GM23338 (cell line): ENCODE results near the gene SUPT3H. TPM values are rescaled to one million over a fixed set of nuclear protein-coding genes. Genes with fewer than 3 reads are reported as not detected.

Source experiments
- ATAC-seq: fragments of 200-7000 bp; cut with Tn5 transposase; 3 replicates; pipeline ENCODE4 v1.9.1; 2020
- DNase-seq: peaks from one replicate; pipeline ENCODE4 v3.0.0-alpha.2; 2015; ENCODE audit warnings: low spot score
- H2AFZ ChIP-seq: fragments of 200-600 bp; sonication (generic); 2 replicates; pipeline ENCODE4 v1.8.0; 2016; ENCODE audit warnings: antibody characterized with exemption, mild to moderate bottlenecking, moderate library complexity
- H3F3A ChIP-seq: fragments of 200-600 bp; sonication (generic); replicated peaks from 2 replicates; pipeline ENCODE4 v1.8.0; 2017; ENCODE audit warnings: antibody characterized with exemption, mixed run types, low read depth
- H3K27ac ChIP-seq: fragments of 200-600 bp; sonication (generic); 2 replicates; pipeline ENCODE4 v1.6.1; 2016; ENCODE audit warnings: low read depth
- H3K27me3 ChIP-seq: fragments of 200-600 bp; sonication (generic); 2 replicates; pipeline ENCODE4 v1.8.0; 2016; ENCODE audit warnings: mild to moderate bottlenecking, mixed run types, moderate library complexity; ENCODE audit not compliant: insufficient read depth
- H3K36me3 ChIP-seq: fragments of 200-600 bp; sonication (generic); 2 replicates; pipeline ENCODE4 v1.8.0; 2016; ENCODE audit warnings: mild to moderate bottlenecking; ENCODE audit not compliant: insufficient read depth
- H3K4me1 ChIP-seq: fragments of 200-600 bp; sonication (generic); 2 replicates; pipeline ENCODE4 v1.8.0; 2016; ENCODE audit warnings: mild to moderate bottlenecking, moderate library complexity; ENCODE audit not compliant: insufficient read depth
- H3K4me2 ChIP-seq: fragments of 200-600 bp; sonication (generic); 2 replicates; pipeline ENCODE4 v1.7.1; 2017; ENCODE audit warnings: mixed run types
- H3K4me3 ChIP-seq: fragments of 200-600 bp; sonication (generic); 2 replicates; pipeline ENCODE4 v1.6.1; 2016; ENCODE audit warnings: mixed run types
- H3K79me2 ChIP-seq: fragments of 200-600 bp; sonication (generic); replicated peaks from 2 replicates; pipeline ENCODE4 v1.8.0; 2017; ENCODE audit warnings: mild to moderate bottlenecking; ENCODE audit not compliant: insufficient read depth
- H3K9me2 ChIP-seq: fragments of 200-600 bp; sonication (generic); 2 replicates; pipeline ENCODE4 v1.8.0; 2017; ENCODE audit not compliant: insufficient read depth
- H4K20me1 ChIP-seq: fragments of 200-600 bp; sonication (generic); replicated peaks from 2 replicates; pipeline ENCODE4 v1.8.0; 2017; ENCODE audit warnings: mild to moderate bottlenecking; ENCODE audit not compliant: insufficient read depth
- H3K27ac Mint-ChIP-seq: 2 replicates; pipeline ENCODE4 v1.8.0; 2020; ENCODE audit warnings: inconsistent platforms, mild to moderate bottlenecking, moderate library complexity, mixed read lengths
- H3K27me3 Mint-ChIP-seq: 3 replicates; pipeline ENCODE4 v1.8.0; 2022; ENCODE audit warnings: low read depth, mild to moderate bottlenecking, moderate library complexity, mixed read lengths, inconsistent platforms; ENCODE audit not compliant: insufficient read depth, poor library complexity
- H3K36me3 Mint-ChIP-seq: 3 replicates; pipeline ENCODE4 v1.8.0; 2021; ENCODE audit warnings: low read depth, mild to moderate bottlenecking, inconsistent platforms, moderate library complexity, mixed read lengths
- H3K4me1 Mint-ChIP-seq: 3 replicates; pipeline ENCODE4 v1.8.0; 2020; ENCODE audit warnings: mild to moderate bottlenecking, inconsistent platforms, mixed read lengths
- H3K4me3 Mint-ChIP-seq: 3 replicates; pipeline ENCODE4 v1.8.0; 2021; ENCODE audit warnings: moderate library complexity, mild to moderate bottlenecking, inconsistent platforms, mixed read lengths
- H3K9me3 Mint-ChIP-seq: 3 replicates; pipeline ENCODE4 v1.8.0; 2020; ENCODE audit warnings: moderate library complexity, mild to moderate bottlenecking, inconsistent platforms, mixed read lengths
- CREB1 ChIP-seq: fragments of 250-450 bp; sonication (Bioruptor Pico); IDR thresholded peaks from 2 replicates; pipeline ENCODE4 v1.5.0; 2020; ENCODE audit warnings: low read depth, mild to moderate bottlenecking, moderate library complexity
- CTCF ChIP-seq, 2 experiments: fragments of 200-600 bp in 1 of 2; sonication (generic) in 1 of 2; conservative IDR thresholded peaks; 2 replicates each; pipeline versions ENCODE4 v1.5.1 to v1.6.1; 2016 to 2017; ENCODE audit warnings: antibody characterized with exemption in 2 of 2, low read depth in 2 of 2, mild to moderate bottlenecking in 2 of 2, moderate library complexity in 1 of 2
- EZH2 ChIP-seq: fragments of 200-600 bp; sonication (generic); IDR thresholded peaks from one replicate; pipeline ENCODE4 v1.8.0; 2017; ENCODE audit warnings: antibody characterized with exemption, mild to moderate bottlenecking, low read depth; ENCODE audit not compliant: unreplicated experiment
- JUNB ChIP-seq: IDR thresholded peaks from one replicate; pipeline ENCODE4 v1.6.1; 2016; ENCODE audit warnings: antibody characterized with exemption; ENCODE audit not compliant: unreplicated experiment
- NANOG ChIP-seq: IDR thresholded peaks from 2 replicates; pipeline ENCODE4 v1.6.1; 2016; ENCODE audit warnings: antibody characterized with exemption, borderline replicate concordance
- POLR2AphosphoS5 ChIP-seq: IDR thresholded peaks from 2 replicates; pipeline ENCODE4 v1.6.1; 2016; ENCODE audit warnings: antibody characterized with exemption, low read depth
- STAT1 ChIP-seq: IDR thresholded peaks from one replicate; pipeline ENCODE4 v1.6.1; 2016; ENCODE audit warnings: antibody characterized with exemption; ENCODE audit not compliant: unreplicated experiment
- ZNF114 ChIP-seq: fragments of 250-450 bp; sonication (Bioruptor Pico); IDR thresholded peaks from 2 replicates; pipeline ENCODE4 v1.5.0; 2020; ENCODE audit warnings: mild to moderate bottlenecking, moderate library complexity
- ZNF331 ChIP-seq: fragments of 250-450 bp; sonication (Bioruptor Pico); IDR thresholded peaks from 2 replicates; pipeline ENCODE4 v1.5.0; 2020; ENCODE audit warnings: low read depth, mild to moderate bottlenecking, moderate library complexity
- polyA plus RNA-seq: library from polyadenylated mRNA; unstranded; fragments of >200 nt; fragmentation: Nextera tagmentation; extraction: Ambion mirVana; gene quantifications from 2 replicates; pipeline ENCODE4 v1.2.1, GENCODE V29; 2016
- total RNA-seq: library from RNA; depleted of rRNA; stranded (reverse); fragments of >200 nt; shearing (Covaris generic); gene quantifications from 2 replicates; pipeline ENCODE4 v1.2.3, GENCODE V29; 2014
- TF ChIP-seq, protein P1 (sequence below): IDR thresholded peaks from one replicate; pipeline ENCODE4 v1.6.1; 2018; ENCODE audit warnings: antibody characterized with exemption; ENCODE audit not compliant: unreplicated experiment
- TF ChIP-seq, protein P2 (sequence below): IDR thresholded peaks from 2 replicates; pipeline ENCODE4 v1.6.1; 2016; ENCODE audit warnings: antibody characterized with exemption
- TF ChIP-seq, protein P3 (sequence below): fragments of 250-450 bp; sonication (Bioruptor Pico); IDR thresholded peaks from 2 replicates; pipeline ENCODE4 v1.5.0; 2020; ENCODE audit warnings: mild to moderate bottlenecking, moderate library complexity

The SUPT3H gene
- total and polyA plus RNA-seq, 2 experiments from 2014 or later, result 11.4 to 30.1 TPM

DNA sequence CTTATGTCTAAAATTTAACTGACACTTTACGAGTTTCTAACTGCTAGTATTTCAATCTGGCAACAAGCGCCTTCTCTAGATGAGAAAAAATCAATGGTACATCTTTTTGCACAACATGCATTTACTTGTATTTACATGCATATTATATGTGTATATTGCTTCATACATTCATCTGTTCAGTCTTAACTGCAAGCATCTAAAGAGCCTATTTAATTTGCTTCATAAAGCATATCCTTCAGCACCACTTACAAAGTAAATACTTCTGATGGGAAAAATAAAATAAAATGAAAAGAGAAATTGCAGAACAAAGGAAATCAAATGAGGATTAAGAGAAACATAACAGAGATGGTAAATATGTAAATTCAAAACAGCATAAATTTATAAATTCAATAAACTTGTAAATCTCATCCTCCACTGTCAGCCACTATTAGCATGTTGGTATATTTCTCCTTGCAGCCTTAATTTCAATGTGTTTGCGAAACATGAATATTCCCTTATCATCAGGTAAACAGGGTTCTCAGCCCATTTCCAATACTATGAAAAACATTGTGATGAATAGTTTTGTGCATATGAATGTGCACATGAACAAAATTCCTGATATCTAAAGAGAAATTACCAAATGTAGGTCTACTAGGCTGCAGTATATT is 382.1 kb downstream of the SUPT3H start:
- peaks cover 18% of the 10 kb centered on the region; the same call in 1 of the 2 replicates for H3K4me1 ChIP-seq
- no peak overlapping the region for H3K4me3 ChIP-seq
- TF ChIP-seq ZNF114 (CRISPR knock-in tag) (no peak), JUNB (no peak), EZH2 (no peak), NANOG (no peak), CTCF (conservative IDR thresholded peaks at IDR 0.05; ENCODE audit: low read depth in 2 of 2) (no peak), ZNF331 (CRISPR knock-in tag) (no peak), POLR2AphosphoS5 (no peak), CREB1 (CRISPR knock-in tag) (no peak), STAT1 (no peak)
- TF ChIP-seq, protein P1, sequence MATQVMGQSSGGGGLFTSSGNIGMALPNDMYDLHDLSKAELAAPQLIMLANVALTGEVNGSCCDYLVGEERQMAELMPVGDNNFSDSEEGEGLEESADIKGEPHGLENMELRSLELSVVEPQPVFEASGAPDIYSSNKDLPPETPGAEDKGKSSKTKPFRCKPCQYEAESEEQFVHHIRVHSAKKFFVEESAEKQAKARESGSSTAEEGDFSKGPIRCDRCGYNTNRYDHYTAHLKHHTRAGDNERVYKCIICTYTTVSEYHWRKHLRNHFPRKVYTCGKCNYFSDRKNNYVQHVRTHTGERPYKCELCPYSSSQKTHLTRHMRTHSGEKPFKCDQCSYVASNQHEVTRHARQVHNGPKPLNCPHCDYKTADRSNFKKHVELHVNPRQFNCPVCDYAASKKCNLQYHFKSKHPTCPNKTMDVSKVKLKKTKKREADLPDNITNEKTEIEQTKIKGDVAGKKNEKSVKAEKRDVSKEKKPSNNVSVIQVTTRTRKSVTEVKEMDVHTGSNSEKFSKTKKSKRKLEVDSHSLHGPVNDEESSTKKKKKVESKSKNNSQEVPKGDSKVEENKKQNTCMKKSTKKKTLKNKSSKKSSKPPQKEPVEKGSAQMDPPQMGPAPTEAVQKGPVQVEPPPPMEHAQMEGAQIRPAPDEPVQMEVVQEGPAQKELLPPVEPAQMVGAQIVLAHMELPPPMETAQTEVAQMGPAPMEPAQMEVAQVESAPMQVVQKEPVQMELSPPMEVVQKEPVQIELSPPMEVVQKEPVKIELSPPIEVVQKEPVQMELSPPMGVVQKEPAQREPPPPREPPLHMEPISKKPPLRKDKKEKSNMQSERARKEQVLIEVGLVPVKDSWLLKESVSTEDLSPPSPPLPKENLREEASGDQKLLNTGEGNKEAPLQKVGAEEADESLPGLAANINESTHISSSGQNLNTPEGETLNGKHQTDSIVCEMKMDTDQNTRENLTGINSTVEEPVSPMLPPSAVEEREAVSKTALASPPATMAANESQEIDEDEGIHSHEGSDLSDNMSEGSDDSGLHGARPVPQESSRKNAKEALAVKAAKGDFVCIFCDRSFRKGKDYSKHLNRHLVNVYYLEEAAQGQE, result no peak
- TF ChIP-seq, protein P2, sequence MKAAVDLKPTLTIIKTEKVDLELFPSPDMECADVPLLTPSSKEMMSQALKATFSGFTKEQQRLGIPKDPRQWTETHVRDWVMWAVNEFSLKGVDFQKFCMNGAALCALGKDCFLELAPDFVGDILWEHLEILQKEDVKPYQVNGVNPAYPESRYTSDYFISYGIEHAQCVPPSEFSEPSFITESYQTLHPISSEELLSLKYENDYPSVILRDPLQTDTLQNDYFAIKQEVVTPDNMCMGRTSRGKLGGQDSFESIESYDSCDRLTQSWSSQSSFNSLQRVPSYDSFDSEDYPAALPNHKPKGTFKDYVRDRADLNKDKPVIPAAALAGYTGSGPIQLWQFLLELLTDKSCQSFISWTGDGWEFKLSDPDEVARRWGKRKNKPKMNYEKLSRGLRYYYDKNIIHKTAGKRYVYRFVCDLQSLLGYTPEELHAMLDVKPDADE, result no peak
- TF ChIP-seq, protein P3, sequence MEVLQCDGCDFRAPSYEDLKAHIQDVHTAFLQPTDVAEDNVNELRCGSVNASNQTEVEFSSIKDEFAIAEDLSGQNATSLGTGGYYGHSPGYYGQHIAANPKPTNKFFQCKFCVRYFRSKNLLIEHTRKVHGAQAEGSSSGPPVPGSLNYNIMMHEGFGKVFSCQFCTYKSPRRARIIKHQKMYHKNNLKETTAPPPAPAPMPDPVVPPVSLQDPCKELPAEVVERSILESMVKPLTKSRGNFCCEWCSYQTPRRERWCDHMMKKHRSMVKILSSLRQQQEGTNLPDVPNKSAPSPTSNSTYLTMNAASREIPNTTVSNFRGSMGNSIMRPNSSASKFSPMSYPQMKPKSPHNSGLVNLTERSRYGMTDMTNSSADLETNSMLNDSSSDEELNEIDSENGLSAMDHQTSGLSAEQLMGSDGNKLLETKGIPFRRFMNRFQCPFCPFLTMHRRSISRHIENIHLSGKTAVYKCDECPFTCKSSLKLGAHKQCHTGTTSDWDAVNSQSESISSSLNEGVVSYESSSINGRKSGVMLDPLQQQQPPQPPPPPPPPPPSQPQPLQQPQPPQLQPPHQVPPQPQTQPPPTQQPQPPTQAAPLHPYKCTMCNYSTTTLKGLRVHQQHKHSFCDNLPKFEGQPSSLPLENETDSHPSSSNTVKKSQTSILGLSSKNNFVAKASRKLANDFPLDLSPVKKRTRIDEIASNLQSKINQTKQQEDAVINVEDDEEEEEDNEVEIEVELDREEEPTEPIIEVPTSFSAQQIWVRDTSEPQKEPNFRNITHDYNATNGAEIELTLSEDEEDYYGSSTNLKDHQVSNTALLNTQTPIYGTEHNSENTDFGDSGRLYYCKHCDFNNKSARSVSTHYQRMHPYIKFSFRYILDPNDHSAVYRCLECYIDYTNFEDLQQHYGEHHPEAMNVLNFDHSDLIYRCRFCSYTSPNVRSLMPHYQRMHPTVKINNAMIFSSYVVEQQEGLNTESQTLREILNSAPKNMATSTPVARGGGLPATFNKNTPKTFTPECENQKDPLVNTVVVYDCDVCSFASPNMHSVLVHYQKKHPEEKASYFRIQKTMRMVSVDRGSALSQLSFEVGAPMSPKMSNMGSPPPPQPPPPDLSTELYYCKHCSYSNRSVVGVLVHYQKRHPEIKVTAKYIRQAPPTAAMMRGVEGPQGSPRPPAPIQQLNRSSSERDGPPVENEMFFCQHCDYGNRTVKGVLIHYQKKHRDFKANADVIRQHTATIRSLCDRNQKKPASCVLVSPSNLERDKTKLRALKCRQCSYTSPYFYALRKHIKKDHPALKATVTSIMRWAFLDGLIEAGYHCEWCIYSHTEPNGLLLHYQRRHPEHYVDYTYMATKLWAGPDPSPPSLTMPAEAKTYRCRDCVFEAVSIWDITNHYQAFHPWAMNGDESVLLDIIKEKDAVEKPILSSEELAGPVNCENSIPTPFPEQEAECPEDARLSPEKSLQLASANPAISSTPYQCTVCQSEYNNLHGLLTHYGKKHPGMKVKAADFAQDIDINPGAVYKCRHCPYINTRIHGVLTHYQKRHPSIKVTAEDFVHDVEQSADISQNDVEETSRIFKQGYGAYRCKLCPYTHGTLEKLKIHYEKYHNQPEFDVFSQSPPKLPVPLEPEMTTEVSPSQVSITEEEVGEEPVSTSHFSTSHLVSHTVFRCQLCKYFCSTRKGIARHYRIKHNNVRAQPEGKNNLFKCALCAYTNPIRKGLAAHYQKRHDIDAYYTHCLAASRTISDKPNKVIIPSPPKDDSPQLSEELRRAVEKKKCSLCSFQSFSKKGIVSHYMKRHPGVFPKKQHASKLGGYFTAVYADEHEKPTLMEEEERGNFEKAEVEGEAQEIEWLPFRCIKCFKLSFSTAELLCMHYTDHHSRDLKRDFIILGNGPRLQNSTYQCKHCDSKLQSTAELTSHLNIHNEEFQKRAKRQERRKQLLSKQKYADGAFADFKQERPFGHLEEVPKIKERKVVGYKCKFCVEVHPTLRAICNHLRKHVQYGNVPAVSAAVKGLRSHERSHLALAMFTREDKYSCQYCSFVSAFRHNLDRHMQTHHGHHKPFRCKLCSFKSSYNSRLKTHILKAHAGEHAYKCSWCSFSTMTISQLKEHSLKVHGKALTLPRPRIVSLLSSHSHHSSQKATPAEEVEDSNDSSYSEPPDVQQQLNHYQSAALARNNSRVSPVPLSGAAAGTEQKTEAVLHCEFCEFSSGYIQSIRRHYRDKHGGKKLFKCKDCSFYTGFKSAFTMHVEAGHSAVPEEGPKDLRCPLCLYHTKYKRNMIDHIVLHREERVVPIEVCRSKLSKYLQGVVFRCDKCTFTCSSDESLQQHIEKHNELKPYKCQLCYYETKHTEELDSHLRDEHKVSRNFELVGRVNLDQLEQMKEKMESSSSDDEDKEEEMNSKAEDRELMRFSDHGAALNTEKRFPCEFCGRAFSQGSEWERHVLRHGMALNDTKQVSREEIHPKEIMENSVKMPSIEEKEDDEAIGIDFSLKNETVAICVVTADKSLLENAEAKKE (CRISPR knock-in tag), result no peak
- ATAC-seq (no peak), DNase-seq (no peak)
- Mint-ChIP-seq H3K4me1 (peaks cover 15% of the 10 kb centered on the region; the same call in 2 of the 3 replicates), H3K9me3 (no peaks in the 10 kb centered on the region), H3K36me3 (no peaks in the 10 kb centered on the region), H3K4me3 (no peak overlapping the region), H3K27ac (no peak overlapping the region; the same call in 1 of the 2 replicates), H3K27me3 (peaks cover 1% of the 10 kb centered on the region)
- H3K79me2 ChIP-seq, result no peaks in the 10 kb centered on the region
- H3K4me2 ChIP-seq, result no peak overlapping the region
- H3K36me3 ChIP-seq, result no peaks in the 10 kb centered on the region
- H3K27me3 ChIP-seq, result no peaks in the 10 kb centered on the region
- H3F3A ChIP-seq, result no peaks in the 10 kb centered on the region
- no peaks in the 10 kb centered on the region for H4K20me1 ChIP-seq
- H2AFZ ChIP-seq, result no peak overlapping the region
- no peaks in the 10 kb centered on the region for H3K9me2 ChIP-seq
- H3K27ac ChIP-seq, result no peak overlapping the region
